ENCODE measurements around the gene CLPTM1L.

CLPTM1L gene

GRCh38 chr5:1270933-1271914 is 73.7 kb downstream of the CLPTM1L start:
- no peak for FAIRE-seq

GRCh38 chr5:1270426-1270825 is 74.5 kb downstream of the CLPTM1L start:
- no peak for FAIRE-seq

GRCh38 chr5:1268666-1269065 is 76.2 kb downstream of the CLPTM1L start:
- no peak for FAIRE-seq

GRCh38 chr5:1268056-1268455 is 76.8 kb downstream of the CLPTM1L start:
- no peak for FAIRE-seq

Measured in endometrium (tissue), 2 donors.